K562 (cell line): ENCODE measurements around the gene TEX52.

Experiments
- BDP1 ChIP-seq: IDR thresholded peaks from 3 replicates; pipeline ENCODE4 v1.6.1; 2011; ENCODE audit not compliant: insufficient read length, insufficient read depth
- BHLHE40 ChIP-seq: IDR thresholded peaks from 2 replicates; pipeline ENCODE4 v1.6.1; 2011; ENCODE audit warnings: low read length, improper control_type of control experiment
- CEBPB ChIP-seq: fragments of 450-650 bp; IDR thresholded peaks from 2 replicates; pipeline ENCODE4 v1.6.1; 2016; ENCODE audit warnings: missing genetic modification characterization, missing compliant biosample characterization
- ELK1 ChIP-seq: sonication (generic); formaldehyde crosslinking; IDR thresholded peaks from 2 replicates; pipeline ENCODE4 v1.8.1; 2022; ENCODE audit warnings: missing genetic modification reagents
- FOXA3 ChIP-seq, 2 experiments: fragments of 450-650 bp in 1 of 2; sonication (generic) in 1 of 2; formaldehyde crosslinking; IDR thresholded peaks in 1 of 2; conservative IDR thresholded peaks in 1 of 2; 2 replicates each; pipeline versions ENCODE4 v1.4.0 to v1.8.0; 2020 to 2022; ENCODE audit warnings: mild to moderate bottlenecking in 2 of 2, missing genetic modification reagents in 1 of 2
- JUND ChIP-seq, 2 experiments: IDR thresholded peaks; 2 replicates in 1 of 2; 3 replicates in 1 of 2; pipeline ENCODE4 v1.6.1; 2011; ENCODE audit warnings: borderline replicate concordance in 2 of 2, low read depth in 2 of 2, low read length in 2 of 2, improper control_type of control experiment in 1 of 2, missing biosample characterization in 1 of 2, missing genetic modification characterization in 1 of 2, missing genetic modification reagents in 1 of 2
- NFE2L1 ChIP-seq: fragments of 450-650 bp; IDR thresholded peaks from 2 replicates; pipeline ENCODE4 v1.6.1; 2016; ENCODE audit warnings: missing genetic modification characterization, low read depth, mild to moderate bottlenecking, missing compliant biosample characterization, moderate library complexity, borderline replicate concordance
- RBBP5 ChIP-seq: fragments of 200-600 bp; sonication (generic); IDR thresholded peaks from 2 replicates; pipeline ENCODE4 v1.6.1; 2012; ENCODE audit warnings: borderline replicate concordance, mild to moderate bottlenecking, low read length, control low read depth, inconsistent platforms; ENCODE audit not compliant: insufficient read depth, poor library complexity, severe bottlenecking
- SIX5 ChIP-seq, 2 experiments: IDR thresholded peaks; 2 replicates each; pipeline ENCODE4 v1.6.1; 2011; ENCODE audit warnings: low read length in 2 of 2, borderline replicate concordance in 1 of 2, low read depth in 1 of 2, mild to moderate bottlenecking in 1 of 2, moderate library complexity in 1 of 2; ENCODE audit not compliant: insufficient read depth in 1 of 2
- STAG1 ChIP-seq: sonication (generic); formaldehyde crosslinking; IDR thresholded peaks from 2 replicates; pipeline ENCODE4 v1.5.0; 2020; ENCODE audit warnings: missing genetic modification reagents, borderline replicate concordance
- ZBTB49 ChIP-seq: sonication (generic); formaldehyde crosslinking; IDR thresholded peaks from 2 replicates; pipeline ENCODE4 v1.8.0; 2022; ENCODE audit warnings: missing genetic modification reagents, mild to moderate bottlenecking, borderline replicate concordance
- ZNF511 ChIP-seq: sonication (generic); formaldehyde crosslinking; IDR thresholded peaks from 2 replicates; pipeline ENCODE4 v1.8.0; 2022; ENCODE audit warnings: mild to moderate bottlenecking, missing genetic modification reagents
- TF ChIP-seq, protein P1 (sequence below): sonication (generic); formaldehyde crosslinking; IDR thresholded peaks from 2 replicates; pipeline ENCODE4 v1.8.0; 2023; ENCODE audit warnings: missing genetic modification reagents, mild to moderate bottlenecking, borderline replicate concordance
- TF ChIP-seq, protein P2 (sequence below), 3 experiments: IDR thresholded peaks in 2 of 3; conservative IDR thresholded peaks in 1 of 3; 2 replicates each; pipeline ENCODE4 v1.5.1; 2011 to 2012; ENCODE audit warnings: low read length in 3 of 3, mild to moderate bottlenecking in 3 of 3, control low read depth in 2 of 3, improper control_type of control experiment in 1 of 3, inconsistent platforms in 1 of 3, low read depth in 1 of 3, mixed read lengths in 1 of 3, moderate library complexity in 1 of 3; ENCODE audit not compliant: insufficient read depth in 2 of 3

GRCh38 chr12:2829275-2829674 is 27.6 kb downstream of the TEX52 start:
- TF ChIP-seq, protein P1, sequence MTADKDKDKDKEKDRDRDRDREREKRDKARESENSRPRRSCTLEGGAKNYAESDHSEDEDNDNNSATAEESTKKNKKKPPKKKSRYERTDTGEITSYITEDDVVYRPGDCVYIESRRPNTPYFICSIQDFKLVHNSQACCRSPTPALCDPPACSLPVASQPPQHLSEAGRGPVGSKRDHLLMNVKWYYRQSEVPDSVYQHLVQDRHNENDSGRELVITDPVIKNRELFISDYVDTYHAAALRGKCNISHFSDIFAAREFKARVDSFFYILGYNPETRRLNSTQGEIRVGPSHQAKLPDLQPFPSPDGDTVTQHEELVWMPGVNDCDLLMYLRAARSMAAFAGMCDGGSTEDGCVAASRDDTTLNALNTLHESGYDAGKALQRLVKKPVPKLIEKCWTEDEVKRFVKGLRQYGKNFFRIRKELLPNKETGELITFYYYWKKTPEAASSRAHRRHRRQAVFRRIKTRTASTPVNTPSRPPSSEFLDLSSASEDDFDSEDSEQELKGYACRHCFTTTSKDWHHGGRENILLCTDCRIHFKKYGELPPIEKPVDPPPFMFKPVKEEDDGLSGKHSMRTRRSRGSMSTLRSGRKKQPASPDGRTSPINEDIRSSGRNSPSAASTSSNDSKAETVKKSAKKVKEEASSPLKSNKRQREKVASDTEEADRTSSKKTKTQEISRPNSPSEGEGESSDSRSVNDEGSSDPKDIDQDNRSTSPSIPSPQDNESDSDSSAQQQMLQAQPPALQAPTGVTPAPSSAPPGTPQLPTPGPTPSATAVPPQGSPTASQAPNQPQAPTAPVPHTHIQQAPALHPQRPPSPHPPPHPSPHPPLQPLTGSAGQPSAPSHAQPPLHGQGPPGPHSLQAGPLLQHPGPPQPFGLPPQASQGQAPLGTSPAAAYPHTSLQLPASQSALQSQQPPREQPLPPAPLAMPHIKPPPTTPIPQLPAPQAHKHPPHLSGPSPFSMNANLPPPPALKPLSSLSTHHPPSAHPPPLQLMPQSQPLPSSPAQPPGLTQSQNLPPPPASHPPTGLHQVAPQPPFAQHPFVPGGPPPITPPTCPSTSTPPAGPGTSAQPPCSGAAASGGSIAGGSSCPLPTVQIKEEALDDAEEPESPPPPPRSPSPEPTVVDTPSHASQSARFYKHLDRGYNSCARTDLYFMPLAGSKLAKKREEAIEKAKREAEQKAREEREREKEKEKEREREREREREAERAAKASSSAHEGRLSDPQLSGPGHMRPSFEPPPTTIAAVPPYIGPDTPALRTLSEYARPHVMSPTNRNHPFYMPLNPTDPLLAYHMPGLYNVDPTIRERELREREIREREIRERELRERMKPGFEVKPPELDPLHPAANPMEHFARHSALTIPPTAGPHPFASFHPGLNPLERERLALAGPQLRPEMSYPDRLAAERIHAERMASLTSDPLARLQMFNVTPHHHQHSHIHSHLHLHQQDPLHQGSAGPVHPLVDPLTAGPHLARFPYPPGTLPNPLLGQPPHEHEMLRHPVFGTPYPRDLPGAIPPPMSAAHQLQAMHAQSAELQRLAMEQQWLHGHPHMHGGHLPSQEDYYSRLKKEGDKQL (CRISPR knock-in tag), result no peak
- TF ChIP-seq, protein P2, sequence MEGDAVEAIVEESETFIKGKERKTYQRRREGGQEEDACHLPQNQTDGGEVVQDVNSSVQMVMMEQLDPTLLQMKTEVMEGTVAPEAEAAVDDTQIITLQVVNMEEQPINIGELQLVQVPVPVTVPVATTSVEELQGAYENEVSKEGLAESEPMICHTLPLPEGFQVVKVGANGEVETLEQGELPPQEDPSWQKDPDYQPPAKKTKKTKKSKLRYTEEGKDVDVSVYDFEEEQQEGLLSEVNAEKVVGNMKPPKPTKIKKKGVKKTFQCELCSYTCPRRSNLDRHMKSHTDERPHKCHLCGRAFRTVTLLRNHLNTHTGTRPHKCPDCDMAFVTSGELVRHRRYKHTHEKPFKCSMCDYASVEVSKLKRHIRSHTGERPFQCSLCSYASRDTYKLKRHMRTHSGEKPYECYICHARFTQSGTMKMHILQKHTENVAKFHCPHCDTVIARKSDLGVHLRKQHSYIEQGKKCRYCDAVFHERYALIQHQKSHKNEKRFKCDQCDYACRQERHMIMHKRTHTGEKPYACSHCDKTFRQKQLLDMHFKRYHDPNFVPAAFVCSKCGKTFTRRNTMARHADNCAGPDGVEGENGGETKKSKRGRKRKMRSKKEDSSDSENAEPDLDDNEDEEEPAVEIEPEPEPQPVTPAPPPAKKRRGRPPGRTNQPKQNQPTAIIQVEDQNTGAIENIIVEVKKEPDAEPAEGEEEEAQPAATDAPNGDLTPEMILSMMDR (IDR thresholded peaks at IDR 0.05 in 2 of 3, conservative IDR thresholded peaks at IDR 0.05 in 1 of 3; ENCODE audit: insufficient read depth in 2 of 3, low read depth in 1 of 3, low read length in 3 of 3), result no peak
- no peak for TF ChIP-seq CEBPB (tag)
- TF ChIP-seq SIX5 (IDR thresholded peaks at IDR 0.05; ENCODE audit: borderline replicate concordance in 1 of 2, insufficient read depth in 1 of 2, low read depth in 1 of 2, low read length in 2 of 2), result no peak
- TF ChIP-seq STAG1 (CRISPR knock-in tag), result no peak
- no peak for TF ChIP-seq NFE2L1 (tag)
- no peak for TF ChIP-seq ZNF511 (CRISPR knock-in tag)
- TF ChIP-seq ZBTB49 (CRISPR knock-in tag), result no peak
- TF ChIP-seq BHLHE40, result no peak
- TF ChIP-seq BDP1, result no peak
- no peak for TF ChIP-seq FOXA3 (CRISPR knock-in tag; conservative IDR thresholded peaks at IDR 0.05 in 1 of 2, IDR thresholded peaks at IDR 0.05 in 1 of 2)
- no peak for TF ChIP-seq JUND (IDR thresholded peaks at IDR 0.05; ENCODE audit: borderline replicate concordance, low read depth, low read length)
- TF ChIP-seq JUND (tag; IDR thresholded peaks at IDR 0.05; ENCODE audit: borderline replicate concordance, low read depth, low read length), result no peak
- TF ChIP-seq RBBP5, result no peak
- no peak for TF ChIP-seq ELK1 (CRISPR knock-in tag)
